MM.1S (cell line): ENCODE results near the gene WIZ.

Experiments used
- EZH2 ChIP-seq: fragments of 300-600 bp; sonication (generic); optimal IDR thresholded peaks from 2 replicates; pipeline ENCODE3; 2017; ENCODE audit warnings: low read depth, mild to moderate bottlenecking, antibody characterized with exemption, low read length, mixed read lengths
- EZH2phosphoT487 ChIP-seq: fragments of 300-600 bp; sonication (generic); IDR thresholded peaks from 2 replicates; pipeline ENCODE4 v1.6.1; 2018; ENCODE audit warnings: antibody characterized with exemption, low read length
- TF ChIP-seq, protein P1 (sequence below): fragments of 300-600 bp; sonication (generic); IDR thresholded peaks from 2 replicates; pipeline ENCODE4 v1.5.1; 2016; ENCODE audit warnings: antibody characterized with exemption, low read length, mixed read lengths

DNA sequence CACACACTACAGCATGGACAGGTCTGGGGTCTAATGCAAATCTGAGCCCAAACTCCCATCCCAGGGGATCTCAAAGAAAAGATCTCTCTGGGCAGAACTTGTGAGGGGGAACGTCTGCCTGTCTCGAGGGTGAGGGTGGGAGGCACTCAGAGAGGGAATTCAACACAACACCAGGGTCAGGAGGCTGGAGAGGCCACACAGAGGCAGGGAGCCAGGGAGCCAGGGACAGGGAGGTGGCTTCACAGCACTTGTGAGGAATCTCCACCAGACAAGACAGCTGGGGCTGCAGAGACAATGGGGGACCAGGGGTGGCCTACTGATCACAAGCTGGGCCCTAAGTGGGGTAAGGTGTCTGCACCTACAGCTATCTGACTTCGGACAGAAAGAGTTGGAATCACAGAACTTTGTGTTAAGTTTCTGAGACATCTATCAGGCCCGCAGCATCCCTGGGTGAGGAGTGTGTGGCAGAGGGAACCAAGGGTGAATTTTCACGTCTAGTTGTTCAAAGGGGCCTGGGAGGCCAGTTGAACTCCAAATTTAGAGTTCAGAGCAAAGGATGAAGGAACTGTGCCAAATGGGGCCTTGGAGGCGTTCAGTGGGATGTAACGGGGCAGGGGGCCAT is 18.2 kb downstream of the WIZ start:
- TF ChIP-seq, protein P1, sequence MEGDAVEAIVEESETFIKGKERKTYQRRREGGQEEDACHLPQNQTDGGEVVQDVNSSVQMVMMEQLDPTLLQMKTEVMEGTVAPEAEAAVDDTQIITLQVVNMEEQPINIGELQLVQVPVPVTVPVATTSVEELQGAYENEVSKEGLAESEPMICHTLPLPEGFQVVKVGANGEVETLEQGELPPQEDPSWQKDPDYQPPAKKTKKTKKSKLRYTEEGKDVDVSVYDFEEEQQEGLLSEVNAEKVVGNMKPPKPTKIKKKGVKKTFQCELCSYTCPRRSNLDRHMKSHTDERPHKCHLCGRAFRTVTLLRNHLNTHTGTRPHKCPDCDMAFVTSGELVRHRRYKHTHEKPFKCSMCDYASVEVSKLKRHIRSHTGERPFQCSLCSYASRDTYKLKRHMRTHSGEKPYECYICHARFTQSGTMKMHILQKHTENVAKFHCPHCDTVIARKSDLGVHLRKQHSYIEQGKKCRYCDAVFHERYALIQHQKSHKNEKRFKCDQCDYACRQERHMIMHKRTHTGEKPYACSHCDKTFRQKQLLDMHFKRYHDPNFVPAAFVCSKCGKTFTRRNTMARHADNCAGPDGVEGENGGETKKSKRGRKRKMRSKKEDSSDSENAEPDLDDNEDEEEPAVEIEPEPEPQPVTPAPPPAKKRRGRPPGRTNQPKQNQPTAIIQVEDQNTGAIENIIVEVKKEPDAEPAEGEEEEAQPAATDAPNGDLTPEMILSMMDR = no peak
- no peak for TF ChIP-seq EZH2
- TF ChIP-seq EZH2phosphoT487 = no peak
